ENCODE results near the gene PER2.

PER2 gene

GRCh38 chr2:238242731-238243495 lies 45.5 kb downstream of the PER2 start:
- TF ChIP-seq CTCF (IDR thresholded peaks at IDR 0.05) = no peak
- peak overlapping the region; percentile 63 to 72 for H3K27ac ChIP-seq
- H3K27me3 ChIP-seq = peaks cover 0 to 6% of the 10 kb centered on the region in 2 donors
- H3K4me3 ChIP-seq = no peak overlapping the region
- peaks cover 18 to 39% (median 32%) of the 10 kb centered on the region in 3 donors for H3K36me3 ChIP-seq
- intact Hi-C loops (cut with DNase I; ENCODE audit: low total_unique reads) = no loop called here
- H3K4me1 ChIP-seq = peaks cover 9 to 43% (median 38%) of the 10 kb centered on the region in 4 donors
- DNase-seq = peak in 1 of 2 donors; percentile 90
- no peaks in the 10 kb centered on the region for H3K9me3 ChIP-seq

- H3K36me3 ChIP-seq = peaks cover 15 to 30% (median 23%) of the 10 kb centered on the region in 3 donors
- no peaks in the 10 kb centered on the region for H3K9me3 ChIP-seq
- H3K27me3 ChIP-seq = peaks cover 0 to 6% of the 10 kb centered on the region in 2 donors
- no peak overlapping the region for H3K4me3 ChIP-seq
- intact Hi-C loops (cut with DNase I; ENCODE audit: low total_unique reads) = no loop called here
- H3K4me1 ChIP-seq = peaks cover 9 to 43% (median 38%) of the 10 kb centered on the region in 4 donors
- TF ChIP-seq CTCF (IDR thresholded peaks at IDR 0.05) = no peak
- DNase-seq = no peak
- peak overlapping the region; percentile 63 to 72 for H3K27ac ChIP-seq
Measured at GRCh38 chr2:238241970-238242369, 46.4 kb downstream of the PER2 start.

- peaks cover 9 to 43% (median 38%) of the 10 kb centered on the region in 4 donors for H3K4me1 ChIP-seq
- DNase-seq = no peak
- no peak for TF ChIP-seq CTCF (IDR thresholded peaks at IDR 0.05)
- intact Hi-C loops (cut with DNase I; ENCODE audit: low total_unique reads) = no loop called here
- peaks cover 11 to 20% (median 13%) of the 10 kb centered on the region in 3 donors for H3K36me3 ChIP-seq
- peak overlapping the region; percentile 59 to 68 for H3K4me3 ChIP-seq
- H3K9me3 ChIP-seq = no peaks in the 10 kb centered on the region
- H3K27ac ChIP-seq = peak overlapping the region; percentile 18 to 72
- peaks cover 0 to 6% of the 10 kb centered on the region in 2 donors for H3K27me3 ChIP-seq
Measured at GRCh38 chr2:238240757-238241711, 47.4 kb downstream of the PER2 start.

GRCh38 chr2:238239863-238240756 lies 48.3 kb downstream of the PER2 start, which contains the start of gene HES6:
TSS of gene HES6 (minus strand) at chr2:238240038. CDS start at chr2:238239905, 133 bp downstream.
- Histone ChIP-seq H3K36me3 (peaks cover 2 to 11% (median 6%) of the 10 kb centered on the region in 3 donors), H3K4me3 (peak within 1 kb of the TSS; percentile 59 to 68), H3K9me3 (no peaks in the 10 kb centered on the region), H3K4me1 (peaks cover 9 to 43% (median 38%) of the 10 kb centered on the region in 4 donors), H3K27ac (peak within 1 kb of the TSS; percentile 33 to 72), H3K27me3 (peaks cover 0 to 6% of the 10 kb centered on the region in 2 donors)
- TF ChIP-seq CTCF (IDR thresholded peaks at IDR 0.05) = peak in 1 of 2 experiments; percentile 14
- intact Hi-C loops (cut with DNase I; ENCODE audit: low total_unique reads) = no loop called here
- peak; percentile 85 to 92 for DNase-seq

GRCh38 chr2:238239543-238239862 lies 48.9 kb downstream of the PER2 start:
- H3K4me1 ChIP-seq = peaks cover 9 to 43% (median 39%) of the 10 kb centered on the region in 4 donors
- DNase-seq = no peak
- peaks cover 0 to 6% (median 2%) of the 10 kb centered on the region in 3 donors for H3K36me3 ChIP-seq
- peak overlapping the region; percentile 33 to 41 for H3K27ac ChIP-seq
- no peaks in the 10 kb centered on the region for H3K9me3 ChIP-seq
- H3K27me3 ChIP-seq = peaks cover 0 to 6% of the 10 kb centered on the region in 2 donors
- TF ChIP-seq CTCF (IDR thresholded peaks at IDR 0.05) = no peak
- intact Hi-C loops (cut with DNase I; ENCODE audit: low total_unique reads) = no loop called here
- peak overlapping the region; percentile 59 to 68 for H3K4me3 ChIP-seq
